Activated T-helper 17 cell treated with anti-CD3 and anti-CD28 coated beads, Interleukin-2, amount 50 U/mL, for 72 hours (primary cell): ENCODE measurements around the gene SSU72. TPM values are rescaled to one million over a fixed set of nuclear protein-coding genes. Genes with fewer than 3 reads are reported as not detected.
"Not testable (repeated sequence)": the region's sequence is repeated elsewhere in the genome, so short reads cannot be mapped to it uniquely, and the experiment has no call there.

ENCODE experiments used
- ATAC-seq: fragments of 150-1000 bp; cut with Tn5 transposase; replicated peaks from 2 replicates; pipeline ENCODE4 v1.10.0; 2021; ENCODE audit warnings: mild to moderate bottlenecking, moderate library complexity
- H3K27ac Mint-ChIP-seq: one replicate; pipeline ENCODE4 v1.8.0; 2022; ENCODE audit warnings: mixed read lengths
- H3K27me3 Mint-ChIP-seq: one replicate; pipeline ENCODE4 v1.8.0; 2022; ENCODE audit warnings: mixed read lengths
- H3K36me3 Mint-ChIP-seq: one replicate; pipeline ENCODE4 v1.8.0; 2022; ENCODE audit warnings: low read depth, mild to moderate bottlenecking, mixed read lengths
- H3K4me1 Mint-ChIP-seq: one replicate; pipeline ENCODE4 v1.8.0; 2022; ENCODE audit warnings: mixed read lengths
- H3K4me3 Mint-ChIP-seq: one replicate; pipeline ENCODE4 v1.8.0; 2022; ENCODE audit warnings: mild to moderate bottlenecking, mixed read lengths
- H3K9me3 Mint-ChIP-seq: one replicate; pipeline ENCODE4 v1.8.0; 2022; ENCODE audit warnings: mixed read lengths
- total RNA-seq, 2 donors: library from RNA; stranded (reverse); gene quantifications; one replicate each; pipeline ENCODE4 v1.2.3, GENCODE V29; 2022

SSU72 gene
- total RNA-seq, 2 donors from 2014 or later = 75.6 to 133 TPM

- Mint-ChIP-seq H3K27ac (no peak overlapping the region), H3K9me3 (no peaks in the 10 kb centered on the region), H3K36me3 (no peaks in the 10 kb centered on the region), H3K4me1 (peaks cover 6% of the 10 kb centered on the region), H3K4me3 (no peak overlapping the region), H3K27me3 (no peaks in the 10 kb centered on the region)
- no peak for ATAC-seq
Measured at GRCh38 chr1:1602968-1603506, 28.4 kb upstream of the SSU72 start.

- no peak overlapping the region for H3K4me3 Mint-ChIP-seq
- H3K27ac Mint-ChIP-seq = no peak overlapping the region
- peaks cover 6% of the 10 kb centered on the region for H3K4me1 Mint-ChIP-seq
- H3K9me3 Mint-ChIP-seq = no peaks in the 10 kb centered on the region
- ATAC-seq = no peak
- no peaks in the 10 kb centered on the region for H3K27me3 Mint-ChIP-seq
- no peaks in the 10 kb centered on the region for H3K36me3 Mint-ChIP-seq
Measured at GRCh38 chr1:1602304-1602967, 27.8 kb upstream of the SSU72 start.

- ATAC-seq = no peak
- Mint-ChIP-seq H3K9me3 (no peaks in the 10 kb centered on the region), H3K36me3 (no peaks in the 10 kb centered on the region), H3K27me3 (no peaks in the 10 kb centered on the region), H3K27ac (no peak overlapping the region), H3K4me1 (peaks cover under 1% of the 10 kb centered on the region), H3K4me3 (no peak overlapping the region)
Measured at GRCh38 chr1:1601564-1602303, 27.1 kb upstream of the SSU72 start.

GRCh38 chr1:1600861-1601563, 26.3 kb upstream of the SSU72 start:
- Mint-ChIP-seq H3K4me1 (no peaks in the 10 kb centered on the region), H3K36me3 (no peaks in the 10 kb centered on the region), H3K27ac (no peak overlapping the region), H3K9me3 (no peaks in the 10 kb centered on the region), H3K4me3 (peak overlapping the region; percentile 47), H3K27me3 (no peaks in the 10 kb centered on the region)
- no peak for ATAC-seq

GRCh38 chr1:1599935-1600860, 25.5 kb upstream of the SSU72 start, which contains the start of gene FNDC10:
TSS of gene FNDC10 (minus strand) at chr1:1600135. CDS start at chr1:1600015, 120 bp downstream.
- no peaks in the 10 kb centered on the region for H3K4me1 Mint-ChIP-seq
- H3K4me3 Mint-ChIP-seq = peak within 1 kb of the TSS; percentile 79
- no peaks in the 10 kb centered on the region for H3K27me3 Mint-ChIP-seq
- no peaks in the 10 kb centered on the region for H3K36me3 Mint-ChIP-seq
- peak within 1 kb of the TSS; percentile 63 for H3K27ac Mint-ChIP-seq
- ATAC-seq = peak; percentile 45
- H3K9me3 Mint-ChIP-seq = no peaks in the 10 kb centered on the region

GRCh38 chr1:1599030-1599934, 24.6 kb upstream of the SSU72 start:
- ATAC-seq = peak; percentile 67
- no peaks in the 10 kb centered on the region for H3K36me3 Mint-ChIP-seq
- H3K27me3 Mint-ChIP-seq = no peaks in the 10 kb centered on the region
- no peaks in the 10 kb centered on the region for H3K9me3 Mint-ChIP-seq
- H3K4me3 Mint-ChIP-seq = peak overlapping the region; percentile 79
- peak overlapping the region; percentile 63 for H3K27ac Mint-ChIP-seq
- no peaks in the 10 kb centered on the region for H3K4me1 Mint-ChIP-seq

GRCh38 chr1:1598720-1599029, 24.0 kb upstream of the SSU72 start:
- Mint-ChIP-seq H3K27me3 (no peaks in the 10 kb centered on the region), H3K36me3 (no peaks in the 10 kb centered on the region), H3K9me3 (no peaks in the 10 kb centered on the region), H3K4me3 (peak overlapping the region; percentile 79), H3K27ac (peak overlapping the region; percentile 63), H3K4me1 (no peaks in the 10 kb centered on the region)
- ATAC-seq = no peak

- no peaks in the 10 kb centered on the region for H3K9me3 Mint-ChIP-seq
- ATAC-seq = no peak
Measured at GRCh38 chr1:1598051-1598719, 23.5 kb upstream of the SSU72 start.

GRCh38 chr1:1597275-1597930, 22.7 kb upstream of the SSU72 start:
- H3K9me3 Mint-ChIP-seq = no peaks in the 10 kb centered on the region
- H3K27me3 Mint-ChIP-seq = no peaks in the 10 kb centered on the region
- peak overlapping the region; percentile 28 for H3K4me3 Mint-ChIP-seq
- H3K36me3 Mint-ChIP-seq = no peaks in the 10 kb centered on the region
- no peaks in the 10 kb centered on the region for H3K4me1 Mint-ChIP-seq
- H3K27ac Mint-ChIP-seq = no peak overlapping the region
- no peak for ATAC-seq

More at GRCh38 chr1:1598051-1598719, 23.5 kb upstream of the SSU72 start:
- no peaks in the 10 kb centered on the region for H3K27me3 Mint-ChIP-seq
- H3K27ac Mint-ChIP-seq = no peak overlapping the region
- no peaks in the 10 kb centered on the region for H3K36me3 Mint-ChIP-seq
- no peaks in the 10 kb centered on the region for H3K4me1 Mint-ChIP-seq
- peak overlapping the region; percentile 79 for H3K4me3 Mint-ChIP-seq

GRCh38 chr1:1596493-1597274, 22.0 kb upstream of the SSU72 start:
- Mint-ChIP-seq H3K9me3 (no peaks in the 10 kb centered on the region), H3K4me1 (no peaks in the 10 kb centered on the region), H3K27ac (no peak overlapping the region), H3K4me3 (no peak overlapping the region), H3K36me3 (no peaks in the 10 kb centered on the region), H3K27me3 (no peaks in the 10 kb centered on the region)
- ATAC-seq = no peak

GRCh38 chr1:1595341-1595740, 20.7 kb upstream of the SSU72 start:
- not testable (repeated sequence) for H3K4me1 Mint-ChIP-seq, H3K9me3 Mint-ChIP-seq, H3K27ac Mint-ChIP-seq, ATAC-seq, H3K4me3 Mint-ChIP-seq, H3K36me3 Mint-ChIP-seq, H3K27me3 Mint-ChIP-seq
